Coronary artery (tissue), 2 donors: Measurements from ENCODE around the gene USP10.

Experiments
- DNase-seq: peaks from one replicate; pipeline ENCODE4 v3.0.0-alpha.2; 2017; ENCODE audit warnings: low spot score
- H3K27ac ChIP-seq, 2 donors: fragments of 200-600 bp; sonication (generic); one replicate each; pipeline ENCODE4 v1.5.1; 2016 to 2019
- H3K4me3 ChIP-seq: fragments of 200-600 bp; sonication (generic); 2 replicates; pipeline ENCODE4 v1.5.1; 2016; ENCODE audit warnings: mild to moderate bottlenecking, moderate library complexity
- TF ChIP-seq, protein P1 (sequence below): fragments of 200-600 bp; sonication (generic); IDR thresholded peaks from one replicate; pipeline ENCODE4 v1.5.1; 2019; ENCODE audit warnings: antibody characterized with exemption

Gene USP10

DNA sequence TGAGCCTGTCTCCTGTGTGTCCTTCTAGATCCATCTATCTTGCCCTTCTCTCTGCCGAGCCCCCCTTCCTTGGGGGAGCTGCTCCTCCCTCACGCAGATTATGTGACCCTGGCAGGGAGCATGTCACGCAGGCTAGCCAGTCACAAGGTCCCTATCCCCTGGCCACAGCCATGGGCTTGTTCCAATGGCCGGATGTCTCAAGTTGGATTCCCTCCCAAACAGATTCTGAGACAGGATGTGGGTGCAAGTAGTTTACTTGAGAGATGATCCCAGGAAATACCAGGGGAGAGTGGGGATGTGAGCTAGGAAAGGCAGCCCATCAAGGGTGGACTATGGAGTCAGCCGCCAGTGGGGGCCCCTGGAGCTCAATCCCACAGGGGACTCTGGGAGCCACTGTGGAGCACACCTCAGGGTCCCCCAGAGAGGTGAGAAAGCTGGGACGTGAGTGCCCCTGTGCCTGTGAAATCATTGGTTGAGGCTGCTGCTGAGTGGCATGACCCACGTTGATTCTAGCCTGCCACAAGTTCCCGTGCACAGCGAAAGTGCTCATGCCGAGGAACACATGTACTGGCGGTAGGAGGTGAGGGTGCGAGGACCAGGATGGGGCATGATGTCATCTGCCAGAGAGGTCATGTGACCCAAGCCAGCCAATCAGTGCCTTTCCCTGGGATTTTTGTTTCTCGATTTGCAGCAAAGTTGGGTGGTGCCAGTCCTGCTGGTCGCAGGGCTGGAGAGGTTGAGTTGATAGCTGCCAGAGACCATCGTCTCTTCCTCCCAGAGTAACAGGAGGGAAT lies 113.5 kb downstream of the USP10 start:
- Histone ChIP-seq H3K4me3 (no peak overlapping the region), H3K27ac (no peak overlapping the region)
- no peak for DNase-seq

DNA sequence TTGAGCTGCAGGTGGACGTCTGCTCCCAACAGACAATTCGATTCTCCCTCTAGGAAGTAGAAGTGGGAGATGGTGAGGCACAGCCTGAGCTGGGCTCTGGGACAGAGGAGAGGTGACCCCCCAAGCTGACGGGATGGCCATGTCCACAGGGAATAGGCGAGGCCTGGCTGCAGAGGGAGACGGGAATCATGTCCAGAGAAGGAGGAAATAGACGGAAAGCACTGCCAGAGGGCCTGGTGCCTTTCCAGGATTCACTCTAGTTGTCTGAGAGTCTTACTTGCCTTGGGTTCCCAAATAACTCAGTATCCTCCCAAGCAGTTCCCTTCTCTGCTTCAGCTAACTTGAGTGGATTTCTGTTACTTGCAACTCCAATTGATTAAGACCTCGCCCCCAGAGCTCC lies 115.7 kb downstream of the USP10 start:
- no peak for DNase-seq

More for the DNA sequence above, 113.5 kb downstream of the USP10 start:
- TF ChIP-seq, protein P1, sequence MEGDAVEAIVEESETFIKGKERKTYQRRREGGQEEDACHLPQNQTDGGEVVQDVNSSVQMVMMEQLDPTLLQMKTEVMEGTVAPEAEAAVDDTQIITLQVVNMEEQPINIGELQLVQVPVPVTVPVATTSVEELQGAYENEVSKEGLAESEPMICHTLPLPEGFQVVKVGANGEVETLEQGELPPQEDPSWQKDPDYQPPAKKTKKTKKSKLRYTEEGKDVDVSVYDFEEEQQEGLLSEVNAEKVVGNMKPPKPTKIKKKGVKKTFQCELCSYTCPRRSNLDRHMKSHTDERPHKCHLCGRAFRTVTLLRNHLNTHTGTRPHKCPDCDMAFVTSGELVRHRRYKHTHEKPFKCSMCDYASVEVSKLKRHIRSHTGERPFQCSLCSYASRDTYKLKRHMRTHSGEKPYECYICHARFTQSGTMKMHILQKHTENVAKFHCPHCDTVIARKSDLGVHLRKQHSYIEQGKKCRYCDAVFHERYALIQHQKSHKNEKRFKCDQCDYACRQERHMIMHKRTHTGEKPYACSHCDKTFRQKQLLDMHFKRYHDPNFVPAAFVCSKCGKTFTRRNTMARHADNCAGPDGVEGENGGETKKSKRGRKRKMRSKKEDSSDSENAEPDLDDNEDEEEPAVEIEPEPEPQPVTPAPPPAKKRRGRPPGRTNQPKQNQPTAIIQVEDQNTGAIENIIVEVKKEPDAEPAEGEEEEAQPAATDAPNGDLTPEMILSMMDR = no peak

DNA sequence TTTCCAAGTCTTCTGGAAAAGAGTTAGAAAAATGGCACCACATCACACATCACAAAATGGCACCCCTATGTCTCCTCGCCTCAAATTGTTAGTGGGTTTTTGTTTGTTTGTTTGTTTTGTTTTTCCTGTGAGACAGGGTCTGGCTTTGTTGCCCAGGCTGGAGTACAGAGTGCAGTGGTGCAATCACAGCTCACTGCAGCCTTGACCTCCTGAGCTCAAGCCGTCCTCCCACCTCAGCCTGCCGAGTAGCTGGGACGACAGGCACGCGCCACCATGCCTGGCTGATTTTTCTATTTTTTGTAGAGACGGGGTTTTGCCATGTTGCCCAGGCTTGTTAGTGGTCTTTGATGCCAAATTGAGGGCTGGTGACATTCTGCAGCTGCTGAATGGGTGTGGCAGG lies 116.2 kb downstream of the USP10 start:
- TF ChIP-seq, protein P1 = no peak

More for the DNA sequence above, 115.7 kb downstream of the USP10 start:
- TF ChIP-seq, protein P1 = no peak
- Histone ChIP-seq H3K4me3 (no peak overlapping the region), H3K27ac (peak overlapping the region in 1 of 2 donors; percentile 6)

DNA sequence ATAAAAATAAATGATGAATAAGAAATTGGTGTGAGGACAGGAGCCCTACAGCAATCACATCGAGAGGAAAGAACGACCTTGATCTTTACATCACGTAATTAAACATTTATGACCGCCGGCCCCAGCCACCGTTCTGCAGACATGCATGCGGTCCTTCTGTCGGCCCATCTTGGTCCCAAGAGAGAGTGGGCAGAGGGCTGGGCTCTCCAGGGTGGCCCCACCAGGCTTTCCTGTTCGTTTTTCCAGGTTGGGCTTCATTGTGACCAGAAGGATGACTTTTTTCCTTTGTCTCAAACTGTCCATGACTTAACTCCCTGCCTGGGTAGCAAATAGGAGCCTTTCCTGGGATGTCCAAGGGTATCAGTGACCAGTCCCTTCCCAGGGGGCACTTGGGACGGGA lies 116.7 kb downstream of the USP10 start:
- Histone ChIP-seq H3K27ac (no peak overlapping the region), H3K4me3 (no peak overlapping the region)
- DNase-seq = no peak
- TF ChIP-seq, protein P1 = no peak

More for the DNA sequence above, 116.2 kb downstream of the USP10 start:
- Histone ChIP-seq H3K4me3 (no peak overlapping the region), H3K27ac (peak overlapping the region in 1 of 2 donors; percentile 6)
- no peak for DNase-seq

DNA sequence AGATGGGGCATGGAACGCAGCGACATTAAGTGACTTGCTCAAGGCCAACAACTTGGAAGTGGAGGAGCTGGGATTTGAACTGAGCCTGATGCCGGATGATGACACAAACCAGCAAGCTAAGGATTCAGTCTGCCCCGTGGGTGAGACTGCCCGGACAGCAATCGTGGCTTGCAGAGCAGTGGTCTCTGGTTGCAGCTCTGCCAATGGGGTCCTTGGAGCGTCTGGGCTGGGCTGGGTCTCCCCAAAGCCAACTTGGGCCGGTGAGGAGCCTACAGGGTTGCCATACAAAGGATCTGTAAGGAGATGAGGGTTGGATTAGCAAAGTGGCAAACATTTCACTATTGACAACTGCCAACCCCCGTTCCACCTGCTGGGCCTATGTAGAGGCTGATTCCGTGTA lies 117.4 kb downstream of the USP10 start:
- DNase-seq = no peak
- peak overlapping the region in 1 of 2 donors; percentile 48 for H3K27ac ChIP-seq
- no peak overlapping the region for H3K4me3 ChIP-seq
- TF ChIP-seq, protein P1 = no peak

DNA sequence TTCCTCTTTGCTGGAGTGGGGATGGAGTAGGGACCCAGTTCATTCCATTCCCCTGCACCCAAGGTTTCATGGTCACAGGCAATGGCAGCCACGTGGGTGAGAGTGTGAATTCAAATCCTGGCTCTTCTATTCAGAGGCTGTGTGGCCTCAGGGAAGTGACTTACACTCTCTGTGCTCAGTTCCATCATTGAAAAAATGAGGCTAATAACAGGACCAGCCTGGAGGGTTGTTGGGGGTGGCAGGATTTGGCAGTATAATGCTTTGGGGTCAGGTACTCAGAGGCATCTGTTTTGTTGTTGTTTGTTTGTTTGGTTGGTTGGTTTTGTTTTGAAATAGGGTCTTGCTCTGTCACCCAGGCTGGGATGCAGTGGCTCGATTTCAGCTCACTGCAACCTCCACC lies 117.8 kb downstream of the USP10 start:
- Histone ChIP-seq H3K27ac (no peak overlapping the region), H3K4me3 (no peak overlapping the region)
- no peak for DNase-seq
- TF ChIP-seq, protein P1 = no peak

DNA sequence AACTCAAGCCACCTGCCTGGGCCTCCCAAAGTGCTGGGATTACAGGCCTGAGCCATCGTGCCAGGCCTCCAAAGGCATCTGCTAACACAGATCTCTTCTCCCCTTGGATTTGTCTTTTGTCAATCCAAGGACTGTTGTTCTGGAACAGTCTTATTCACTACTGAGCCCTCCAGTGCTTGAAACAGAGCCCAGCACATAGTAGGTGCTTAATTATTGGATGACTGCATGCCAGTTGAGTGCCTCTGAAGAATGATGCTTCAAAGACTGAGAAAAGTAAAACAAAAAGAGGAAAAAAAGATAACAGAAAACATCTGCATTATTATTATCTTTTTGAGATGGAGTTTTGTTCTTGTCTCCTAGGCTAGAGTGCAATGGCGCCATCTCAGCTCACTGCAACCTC lies 118.3 kb downstream of the USP10 start:
- TF ChIP-seq, protein P1 = no peak
- no peak overlapping the region for H3K27ac ChIP-seq
- no peak overlapping the region for H3K4me3 ChIP-seq
- DNase-seq = no peak
